ENCODE data around the gene CAMK2A.
"Not testable (repeated sequence)": the region's sequence is repeated elsewhere in the genome, so short reads cannot be mapped to it uniquely, and the experiment has no call there.

The CAMK2A gene

DNA sequence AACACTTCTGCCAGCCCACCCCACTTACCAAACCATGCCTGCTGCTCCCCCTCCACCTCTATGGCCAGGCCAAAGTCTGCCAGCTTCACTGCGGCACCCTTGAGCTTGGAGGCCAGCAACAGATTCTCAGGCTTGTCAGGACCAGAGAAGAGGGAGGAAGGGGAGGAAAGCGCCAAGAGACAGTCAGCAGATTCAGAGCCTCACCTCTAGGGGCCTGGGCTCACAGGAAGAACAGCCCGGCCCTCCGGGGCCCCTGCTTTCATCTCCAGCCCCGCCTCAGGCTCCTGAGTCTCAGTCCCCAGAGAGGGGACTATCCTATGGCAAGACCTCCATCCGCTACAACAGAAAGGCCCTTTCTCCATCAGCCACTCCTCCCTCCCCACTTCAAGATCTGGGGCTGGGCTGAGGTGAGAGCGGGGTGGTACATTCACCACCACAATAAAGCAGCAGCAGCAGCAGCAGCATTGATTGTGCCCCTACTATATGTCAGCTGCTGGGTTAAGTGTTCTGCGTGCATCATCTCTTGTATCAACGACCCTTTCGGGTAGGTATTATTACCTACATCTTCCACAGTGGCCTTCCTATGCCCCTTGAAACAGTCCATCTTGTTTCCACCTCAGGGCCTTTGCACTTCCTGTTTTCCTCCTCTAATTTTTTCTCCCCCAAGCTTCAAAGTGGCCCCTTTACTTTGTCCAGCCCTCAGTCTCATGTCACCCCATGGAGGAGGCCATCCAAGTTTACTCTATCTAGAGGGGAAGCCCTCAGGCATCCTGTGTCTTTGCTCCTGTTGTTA lies 36.0 kb downstream of the CAMK2A start:
- DNase-seq = no peak

GRCh38 chr5:150252489-150252888 lies 37.1 kb downstream of the CAMK2A start:
- DNase-seq = no peak

GRCh38 chr5:150251504-150251903 lies 38.1 kb downstream of the CAMK2A start:
- no peak for DNase-seq

DNA sequence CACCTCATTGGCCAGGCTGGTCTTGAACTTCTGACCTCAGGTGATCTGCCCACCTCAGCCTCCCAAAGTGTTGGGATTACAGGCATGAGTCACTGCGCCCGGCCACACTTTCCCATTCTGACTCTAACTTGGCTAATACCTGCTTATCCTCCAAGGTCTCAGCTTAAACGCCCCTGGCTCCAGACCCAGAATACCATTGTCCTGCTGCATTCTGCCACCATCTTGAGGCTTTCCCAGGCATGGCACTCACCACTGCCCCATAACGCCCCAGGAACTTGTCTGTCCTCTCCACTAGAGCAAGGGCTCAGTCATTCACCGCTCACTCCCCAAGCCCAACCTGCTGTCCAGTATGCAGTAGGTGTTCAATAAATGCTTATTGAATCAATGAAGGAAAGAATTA lies 39.8 kb downstream of the CAMK2A start:
- no peak for DNase-seq

GRCh38 chr5:150248946-150249345 lies 40.6 kb downstream of the CAMK2A start:
- no peak for DNase-seq

DNA sequence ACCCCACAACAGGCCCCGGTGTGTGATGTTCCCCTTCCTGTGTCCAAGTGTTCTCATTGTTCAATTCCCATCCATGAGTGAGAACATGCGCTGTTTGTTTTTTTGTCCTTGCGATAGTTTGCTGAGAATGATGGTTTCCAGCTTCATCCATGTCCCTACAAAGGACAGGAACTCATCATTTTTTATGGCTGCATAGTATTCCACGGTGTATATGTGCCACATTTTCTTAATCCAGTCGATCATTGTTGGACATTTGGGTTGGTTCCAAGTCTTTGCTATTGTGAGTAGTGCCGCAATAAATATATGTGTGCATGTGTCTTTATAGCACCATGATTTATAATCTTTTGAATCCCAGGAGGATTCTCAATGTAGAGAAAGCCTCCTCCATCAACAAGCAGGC lies 41.1 kb downstream of the CAMK2A start:
- DNase-seq = not testable (repeated sequence)

DNA sequence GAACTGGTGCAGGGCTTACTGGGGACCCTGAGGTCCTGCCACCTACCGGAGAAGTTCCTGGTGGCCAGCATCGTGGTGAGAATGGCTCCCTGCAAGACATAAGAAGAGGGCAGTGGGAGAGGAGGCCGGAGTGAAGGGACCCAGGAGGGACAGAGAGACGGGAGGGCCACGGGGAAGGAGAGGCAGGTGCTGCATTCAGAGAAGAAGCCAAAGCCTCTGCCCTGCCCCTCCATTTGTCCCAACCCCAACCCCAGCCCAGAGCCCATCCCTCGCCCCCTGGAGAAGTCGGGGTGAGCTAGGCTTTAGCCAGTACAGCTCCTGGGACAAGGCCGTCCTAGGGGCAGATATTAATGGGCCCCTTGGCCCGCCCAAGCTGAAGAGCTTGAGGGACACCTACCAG lies 41.8 kb downstream of the CAMK2A start:
- DNase-seq = no peak

DNA sequence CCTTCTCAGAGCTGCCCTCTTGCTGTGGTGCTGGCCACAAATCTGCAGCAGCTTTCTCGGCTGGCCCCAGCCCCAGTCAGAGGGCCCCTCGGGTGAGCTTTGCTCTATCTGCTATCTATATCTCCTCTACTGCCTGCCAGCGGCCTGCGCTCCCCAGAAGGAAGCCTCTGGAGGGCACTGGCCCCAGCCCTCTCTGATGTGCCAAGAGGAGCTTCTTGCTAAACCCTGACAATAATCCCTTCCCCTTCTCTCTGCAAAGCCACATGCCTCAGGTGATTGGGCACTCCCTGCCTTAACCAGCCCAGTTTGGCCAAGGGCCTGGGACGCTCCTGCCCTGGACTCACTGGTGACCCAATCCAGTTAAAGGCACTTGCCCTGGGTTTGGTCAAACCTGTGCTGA lies 42.7 kb downstream of the CAMK2A start:
- no peak for DNase-seq

DNA sequence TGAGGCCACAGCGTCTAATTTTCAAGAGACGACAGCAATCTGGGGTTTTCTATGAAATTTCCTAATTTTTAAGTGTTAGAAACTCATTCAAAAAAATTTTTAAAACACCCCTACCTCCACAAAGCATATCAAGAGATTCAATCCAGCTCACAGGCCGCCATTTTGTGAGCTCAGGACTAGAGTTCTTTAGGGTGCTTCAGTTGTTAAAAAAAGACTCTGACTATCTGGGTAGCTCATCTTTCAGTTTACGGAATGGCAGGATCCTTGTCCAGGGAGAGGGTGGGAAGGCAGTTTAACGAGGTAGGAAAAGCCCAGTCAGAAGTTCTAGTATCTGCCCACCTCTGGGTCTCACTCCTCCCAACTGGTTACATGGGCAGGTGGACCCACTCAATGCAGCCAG lies 43.1 kb downstream of the CAMK2A start:
- DNase-seq = no peak

- DNase-seq = no peak
Observed at GRCh38 chr5:150245808-150246207, 43.8 kb downstream of the CAMK2A start.

- DNase-seq = no peak
Observed at GRCh38 chr5:150245111-150245789, 44.3 kb downstream of the CAMK2A start.

GRCh38 chr5:150244209-150244608 lies 45.4 kb downstream of the CAMK2A start:
- DNase-seq = no peak

GRCh38 chr5:150243590-150243989 lies 46.0 kb downstream of the CAMK2A start:
- DNase-seq = no peak

GRCh38 chr5:150242251-150242894 lies 47.2 kb downstream of the CAMK2A start:
- no peak for DNase-seq

DNA sequence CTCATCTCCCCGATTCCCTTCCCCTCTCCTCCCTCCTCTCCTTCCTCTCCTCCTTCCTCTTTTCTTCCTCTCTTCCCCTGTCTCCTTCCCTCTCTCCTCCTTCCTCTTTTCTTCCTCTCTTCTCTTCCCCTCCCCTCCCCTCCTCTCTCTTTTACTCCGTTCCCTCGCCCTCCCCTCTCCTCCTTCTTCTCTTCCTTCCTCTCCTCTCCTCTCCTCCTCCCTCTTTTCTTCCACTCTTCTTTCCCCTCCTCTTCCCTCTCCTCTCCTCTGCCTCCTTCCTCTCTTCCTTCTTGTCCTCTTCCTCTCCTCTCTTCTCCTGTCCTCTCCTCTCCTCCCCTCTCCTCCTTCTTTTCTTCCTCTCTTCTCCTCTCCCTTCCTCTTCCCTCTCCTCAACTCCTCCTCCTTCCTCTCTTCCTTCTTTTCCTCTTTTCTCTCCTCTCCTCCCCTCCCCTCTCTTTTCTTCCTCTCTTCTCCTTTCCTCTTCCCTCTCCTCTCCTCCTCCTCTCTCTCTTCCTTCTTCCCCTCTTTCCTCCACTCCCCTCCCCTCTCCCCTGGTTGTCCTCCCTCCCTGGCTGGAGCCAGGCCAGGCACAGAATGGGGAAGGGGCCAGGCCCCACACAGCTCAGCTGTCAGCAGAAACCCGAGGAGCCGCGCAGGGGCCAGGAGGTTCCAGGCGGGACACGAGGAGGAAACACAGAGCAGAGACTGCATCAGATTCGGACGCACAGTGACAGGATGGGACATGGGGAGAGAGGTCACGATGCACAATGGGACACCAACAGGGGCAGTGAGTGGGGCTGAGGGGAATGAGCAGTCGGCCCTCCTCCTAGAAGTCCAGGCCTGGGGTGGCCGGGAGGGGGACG lies 48.0 kb downstream of the CAMK2A start:
- DNase-seq = no peak

- no peak for DNase-seq
Observed at GRCh38 chr5:150239794-150240122, 49.8 kb downstream of the CAMK2A start.

- no peak for DNase-seq
Observed at GRCh38 chr5:150239099-150239793, 50.3 kb downstream of the CAMK2A start.

DNA sequence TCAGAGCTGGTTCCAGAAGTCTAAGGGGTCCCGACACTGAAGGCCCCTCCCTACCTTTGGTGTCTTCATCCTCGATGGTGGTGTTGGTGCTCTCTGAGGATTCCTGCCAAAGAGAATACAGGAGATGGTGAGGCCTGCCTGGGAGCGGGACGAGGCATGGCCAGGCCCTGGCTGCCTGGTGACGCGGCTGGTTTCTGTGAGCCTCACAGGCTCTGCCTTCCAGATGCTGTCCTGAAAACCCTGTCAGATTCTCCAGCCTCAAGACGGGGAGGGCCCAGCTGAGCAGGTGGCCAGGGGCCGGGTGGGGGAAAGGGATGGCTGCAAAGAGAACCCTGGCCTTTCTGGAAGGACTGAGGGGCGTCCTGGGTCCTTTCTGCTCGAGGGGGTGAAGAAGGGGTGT lies 50.9 kb downstream of the CAMK2A start:
- DNase-seq = no peak

- DNase-seq = no peak
Observed at GRCh38 chr5:150236981-150237754, 52.4 kb downstream of the CAMK2A start.

GRCh38 chr5:150236313-150236712 lies 53.3 kb downstream of the CAMK2A start:
- DNase-seq = no peak

DNA sequence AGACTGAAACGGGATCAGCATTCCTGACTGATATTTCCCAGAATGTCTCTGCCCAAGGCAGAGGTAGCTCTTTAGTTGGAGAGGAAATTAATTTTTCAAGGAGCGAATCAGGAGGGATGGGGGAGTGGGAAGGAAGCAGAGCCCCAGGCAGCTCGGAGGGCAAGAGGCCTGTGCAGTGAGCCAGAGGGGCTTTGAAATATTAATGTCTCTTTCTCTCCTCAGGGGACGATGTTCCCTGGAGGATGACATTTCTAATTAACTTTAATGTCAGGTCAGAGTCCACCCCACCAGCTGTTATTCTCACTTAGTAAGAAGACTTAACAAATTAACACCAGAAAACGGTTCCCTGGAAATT lies 54.1 kb downstream of the CAMK2A start:
- DNase-seq = no peak

Measured in NCI-H1930 (cell line).